Activated CD8-positive, alpha-beta T cell treated with anti-CD3 and anti-CD28 coated beads for 36 hours (primary cell): ENCODE measurements around the gene CCDC50. TPM values are rescaled to one million over a fixed set of nuclear protein-coding genes. Genes with fewer than 3 reads are reported as not detected.
A peak's percentile ranks its signal among the peaks of the same experiment; 100 is the strongest.

Experiments used
- ATAC-seq: fragments of 200-7000 bp; cut with Tn5 transposase; one replicate; pipeline ENCODE4 v1.10.0; 2021; ENCODE audit warnings: mild to moderate bottlenecking, moderate library complexity
- CTCF ChIA-PET: fragments of 350-600 bp; sonication (Branson Sonifier 250); formaldehyde crosslinking; loops from one replicate; lab custom pipeline; 2021; ENCODE audit warnings: antibody characterized with exemption; lab: Charles Lee
- POLR2A ChIA-PET: fragments of 350-600 bp; sonication (Branson Sonifier 250); formaldehyde crosslinking; loops from one replicate; lab custom pipeline; 2021; ENCODE audit warnings: antibody characterized with exemption; lab: Charles Lee
- DNase-seq: peaks from one replicate; pipeline ENCODE4 v3.0.0-alpha.2; 2020
- H3K27ac Mint-ChIP-seq: one replicate; pipeline ENCODE4 v1.8.0; 2021; ENCODE audit warnings: mild to moderate bottlenecking, mixed read lengths
- H3K27me3 Mint-ChIP-seq: one replicate; pipeline ENCODE4 v1.8.0; 2021; ENCODE audit warnings: mixed read lengths
- H3K36me3 Mint-ChIP-seq: one replicate; pipeline ENCODE4 v1.8.0; 2021; ENCODE audit warnings: low read depth, mixed read lengths
- H3K4me1 Mint-ChIP-seq: one replicate; pipeline ENCODE4 v1.8.0; 2021; ENCODE audit warnings: low read depth, mixed read lengths
- H3K4me3 Mint-ChIP-seq: one replicate; pipeline ENCODE4 v1.8.0; 2021; ENCODE audit warnings: mild to moderate bottlenecking, moderate library complexity, mixed read lengths
- H3K9me3 Mint-ChIP-seq: one replicate; pipeline ENCODE4 v1.8.0; 2021; ENCODE audit warnings: mixed read lengths
- intact Hi-C: fragments of 100-400 bp; cut with micrococcal nuclease; formaldehyde crosslinking; loops from one replicate; pipeline ENCODE4 v1.10.0; 2022
- total RNA-seq, 2 experiments: library from RNA; stranded (reverse); gene quantifications; one replicate each; pipeline ENCODE4 v1.2.3, GENCODE V29; 2021
- TF ChIP-seq, protein P1 (sequence below): fragments of 200-600 bp; IDR thresholded peaks from one replicate; pipeline ENCODE4 v1.8.0; 2022; ENCODE audit warnings: antibody characterized with exemption, mild to moderate bottlenecking

The CCDC50 gene
- total RNA-seq, 2 experiments from 2014 or later: 7.3 to 7.6 TPM

DNA sequence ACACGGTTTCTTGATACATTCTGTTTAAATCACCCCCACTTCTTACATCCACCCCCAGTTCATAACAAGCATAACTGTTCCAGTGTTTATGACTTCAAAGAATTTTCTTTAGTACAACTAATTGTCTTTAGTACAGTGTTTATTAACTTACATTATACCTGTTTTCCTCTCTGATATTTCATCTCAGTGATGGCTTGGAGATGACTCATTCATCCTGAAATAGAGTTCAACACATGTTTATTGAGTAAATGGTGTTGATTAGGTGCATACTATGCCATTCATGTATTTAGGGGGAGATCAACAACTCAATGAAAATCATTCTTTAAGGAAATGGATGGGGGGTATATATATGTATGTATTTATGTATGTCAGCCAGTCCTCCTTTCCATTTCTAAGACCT, 22.8 kb downstream of the CCDC50 start:
- intact Hi-C loops: no loop called here
- H3K27me3 Mint-ChIP-seq: no peaks in the 10 kb centered on the region

DNA sequence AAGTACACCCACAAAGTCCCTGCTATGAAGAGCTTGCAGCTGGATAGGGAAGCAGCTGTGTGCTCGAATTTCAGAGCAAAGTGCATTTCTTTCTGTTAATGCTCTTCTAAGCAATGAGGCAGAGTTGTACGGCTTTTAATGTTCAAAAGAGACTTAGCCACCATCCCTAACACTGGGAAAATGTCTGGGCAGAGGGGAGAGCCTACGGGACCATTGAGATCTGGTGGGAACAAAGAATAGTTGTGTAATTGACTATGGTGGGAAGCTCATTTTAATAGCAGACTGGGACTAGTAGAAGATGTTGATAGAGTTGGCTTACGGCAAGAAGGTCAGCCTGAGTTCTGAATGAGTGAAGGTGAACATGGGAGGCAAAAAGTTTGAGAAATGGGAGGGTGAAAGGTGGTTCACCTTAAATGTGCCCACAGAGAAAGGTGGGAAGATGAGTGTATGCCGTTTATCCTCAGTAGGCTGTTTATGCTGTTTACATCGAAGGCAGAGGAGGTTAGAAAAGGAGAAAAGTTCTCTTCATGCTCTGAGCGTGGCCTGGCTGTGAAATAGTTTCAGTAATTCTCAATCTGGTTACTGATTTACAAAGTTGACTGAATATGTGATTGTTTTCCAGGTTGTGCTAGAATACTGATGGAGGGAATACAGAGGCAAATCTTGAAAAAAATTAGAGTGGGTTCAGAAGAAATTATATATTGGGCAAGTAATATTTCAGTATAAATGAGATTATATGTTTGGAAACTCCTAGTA, 24.0 kb downstream of the CCDC50 start:
- Mint-ChIP-seq H3K27ac (no peak overlapping the region), H3K36me3 (no peaks in the 10 kb centered on the region), H3K9me3 (no peaks in the 10 kb centered on the region), H3K27me3 (no peaks in the 10 kb centered on the region), H3K4me3 (no peak overlapping the region), H3K4me1 (peaks cover 6% of the 10 kb centered on the region)
- ChIA-PET CTCF (no interaction called here), POLR2A (no interaction called here)
- DNase-seq (no peak), ATAC-seq (no peak)
- intact Hi-C loops: no loop called here
- TF ChIP-seq, protein P1, sequence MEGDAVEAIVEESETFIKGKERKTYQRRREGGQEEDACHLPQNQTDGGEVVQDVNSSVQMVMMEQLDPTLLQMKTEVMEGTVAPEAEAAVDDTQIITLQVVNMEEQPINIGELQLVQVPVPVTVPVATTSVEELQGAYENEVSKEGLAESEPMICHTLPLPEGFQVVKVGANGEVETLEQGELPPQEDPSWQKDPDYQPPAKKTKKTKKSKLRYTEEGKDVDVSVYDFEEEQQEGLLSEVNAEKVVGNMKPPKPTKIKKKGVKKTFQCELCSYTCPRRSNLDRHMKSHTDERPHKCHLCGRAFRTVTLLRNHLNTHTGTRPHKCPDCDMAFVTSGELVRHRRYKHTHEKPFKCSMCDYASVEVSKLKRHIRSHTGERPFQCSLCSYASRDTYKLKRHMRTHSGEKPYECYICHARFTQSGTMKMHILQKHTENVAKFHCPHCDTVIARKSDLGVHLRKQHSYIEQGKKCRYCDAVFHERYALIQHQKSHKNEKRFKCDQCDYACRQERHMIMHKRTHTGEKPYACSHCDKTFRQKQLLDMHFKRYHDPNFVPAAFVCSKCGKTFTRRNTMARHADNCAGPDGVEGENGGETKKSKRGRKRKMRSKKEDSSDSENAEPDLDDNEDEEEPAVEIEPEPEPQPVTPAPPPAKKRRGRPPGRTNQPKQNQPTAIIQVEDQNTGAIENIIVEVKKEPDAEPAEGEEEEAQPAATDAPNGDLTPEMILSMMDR: no peak

More for the DNA sequence above, 22.8 kb downstream of the CCDC50 start:
- TF ChIP-seq, protein P1: no peak
- Mint-ChIP-seq H3K36me3 (no peaks in the 10 kb centered on the region), H3K9me3 (no peaks in the 10 kb centered on the region), H3K27ac (no peak overlapping the region), H3K4me1 (peaks cover 6% of the 10 kb centered on the region), H3K4me3 (no peak overlapping the region)
- CTCF ChIA-PET: no interaction called here
- ATAC-seq (no peak), DNase-seq (no peak)
- POLR2A ChIA-PET: no interaction called here

DNA sequence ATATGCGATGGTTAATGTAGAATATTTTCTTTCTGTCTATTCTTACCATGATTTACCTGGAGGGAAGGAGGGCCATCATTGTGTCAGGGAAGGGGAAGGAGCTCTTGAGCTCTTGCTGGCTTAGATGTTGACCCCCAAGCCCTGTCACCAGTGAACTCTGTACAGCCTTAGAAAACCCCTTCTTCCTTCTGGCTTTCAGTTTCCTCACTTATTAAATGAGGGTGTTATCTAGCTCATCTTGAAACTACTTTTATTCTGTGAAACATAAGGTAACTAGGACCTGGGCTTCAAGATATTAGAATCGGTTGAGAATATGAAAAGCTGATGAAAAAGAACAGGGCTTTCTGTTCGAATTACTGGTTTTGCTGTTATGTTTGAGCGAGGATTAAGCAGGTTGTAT, 26.2 kb downstream of the CCDC50 start:
- Mint-ChIP-seq H3K36me3 (no peaks in the 10 kb centered on the region), H3K4me3 (no peak overlapping the region), H3K4me1 (peaks cover 11% of the 10 kb centered on the region), H3K9me3 (no peaks in the 10 kb centered on the region), H3K27ac (no peak overlapping the region), H3K27me3 (no peaks in the 10 kb centered on the region)
- TF ChIP-seq, protein P1: no peak
- intact Hi-C loops: no loop called here
- DNase-seq (no peak), ATAC-seq (peak; percentile 39)
- POLR2A ChIA-PET: no interaction called here
- CTCF ChIA-PET: no interaction called here

DNA sequence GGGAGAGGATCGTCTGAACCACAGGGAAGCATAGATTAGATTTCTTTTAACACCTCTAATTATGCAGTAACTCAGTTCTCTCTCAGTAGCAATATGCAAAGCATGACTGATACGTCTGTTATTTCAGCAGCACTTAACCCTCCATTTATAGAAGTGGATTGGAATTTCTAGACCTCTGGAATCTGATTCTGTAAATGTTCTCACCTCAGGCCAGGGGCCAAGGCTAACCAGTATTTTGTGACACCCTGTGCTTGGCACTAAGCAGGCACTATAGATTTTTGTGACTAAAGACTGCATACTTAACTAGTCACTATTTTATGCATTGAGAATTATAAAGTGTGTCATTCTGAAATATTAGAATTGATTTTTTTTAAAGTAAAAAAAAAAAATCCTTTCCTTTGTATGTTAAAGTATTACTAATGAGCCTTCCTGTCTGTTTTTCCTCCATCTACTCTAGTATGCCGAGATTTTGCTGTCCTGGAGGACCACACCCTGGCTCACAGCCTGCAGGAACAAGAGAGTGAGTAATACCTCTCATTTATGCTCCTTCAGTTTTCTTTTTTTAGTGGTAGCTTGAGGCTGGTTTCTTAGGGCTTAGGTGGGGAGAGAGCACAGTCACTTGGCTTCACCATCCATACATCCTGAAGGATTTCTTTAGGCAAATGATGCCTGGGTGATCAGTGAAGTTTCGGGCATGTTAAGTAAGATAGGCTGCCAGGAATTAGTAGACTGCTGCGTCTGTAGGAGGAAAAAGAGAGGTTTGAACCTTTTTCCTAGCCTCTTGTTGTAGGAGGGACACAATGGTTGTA, 27.6 kb downstream of the CCDC50 start:
- peaks cover 11% of the 10 kb centered on the region for H3K4me1 Mint-ChIP-seq
- intact Hi-C loops: no loop called here
- ATAC-seq (no peak), DNase-seq (no peak)
- TF ChIP-seq, protein P1: no peak
- H3K36me3 Mint-ChIP-seq: no peaks in the 10 kb centered on the region
- no peak overlapping the region for H3K27ac Mint-ChIP-seq
- no peaks in the 10 kb centered on the region for H3K9me3 Mint-ChIP-seq
- ChIA-PET POLR2A (no interaction called here), CTCF (no interaction called here)
- no peak overlapping the region for H3K4me3 Mint-ChIP-seq
- H3K27me3 Mint-ChIP-seq: no peaks in the 10 kb centered on the region

DNA sequence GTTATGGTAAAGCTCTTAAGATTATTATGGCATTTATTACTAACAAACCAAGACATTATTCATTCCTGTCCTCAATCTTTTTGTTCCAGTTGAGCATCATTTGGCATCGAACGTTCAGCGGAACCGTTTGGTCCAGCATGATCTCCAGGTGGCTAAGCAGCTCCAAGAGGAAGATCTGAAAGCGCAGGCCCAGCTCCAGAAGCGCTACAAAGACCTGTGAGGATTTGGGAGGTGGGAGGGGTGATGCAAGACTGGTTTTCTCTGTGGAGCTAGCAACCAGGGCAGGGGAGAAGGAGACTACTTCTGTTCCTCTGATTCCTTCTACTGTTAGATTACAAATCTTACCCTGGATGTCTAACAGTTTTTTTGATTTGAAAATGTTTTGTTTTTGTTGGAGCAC, 28.7 kb downstream of the CCDC50 start:
- no peaks in the 10 kb centered on the region for H3K36me3 Mint-ChIP-seq
- DNase-seq (no peak), ATAC-seq (no peak)
- H3K27ac Mint-ChIP-seq: no peak overlapping the region
- peaks cover 11% of the 10 kb centered on the region for H3K4me1 Mint-ChIP-seq
- no peaks in the 10 kb centered on the region for H3K27me3 Mint-ChIP-seq
- POLR2A ChIA-PET: no interaction called here
- TF ChIP-seq, protein P1: no peak
- intact Hi-C loops: no loop called here
- H3K9me3 Mint-ChIP-seq: no peaks in the 10 kb centered on the region
- CTCF ChIA-PET: interaction anchor here (1.1 kb wide), 1 partner anchor 95 kb away, joined by 3 read pairs; no protein-coding TSS in a partner anchor
- no peak overlapping the region for H3K4me3 Mint-ChIP-seq
